T-helper 9 cell (primary cell): ENCODE results near the gene ZNF180.
"Not testable (repeated sequence)": the region's sequence is repeated elsewhere in the genome, so short reads cannot be mapped to it uniquely, and the experiment has no call there.

Source experiments
- DNase-seq: peaks from one replicate; pipeline ENCODE4 v3.0.0-alpha.2; 2020

ZNF180 gene

GRCh38 chr19:44496711-44497110 lies 3.6 kb downstream of the ZNF180 start:
- DNase-seq: no peak

- DNase-seq: no peak
Observed at GRCh38 chr19:44476559-44477408, 23.5 kb downstream of the ZNF180 start.

DNA sequence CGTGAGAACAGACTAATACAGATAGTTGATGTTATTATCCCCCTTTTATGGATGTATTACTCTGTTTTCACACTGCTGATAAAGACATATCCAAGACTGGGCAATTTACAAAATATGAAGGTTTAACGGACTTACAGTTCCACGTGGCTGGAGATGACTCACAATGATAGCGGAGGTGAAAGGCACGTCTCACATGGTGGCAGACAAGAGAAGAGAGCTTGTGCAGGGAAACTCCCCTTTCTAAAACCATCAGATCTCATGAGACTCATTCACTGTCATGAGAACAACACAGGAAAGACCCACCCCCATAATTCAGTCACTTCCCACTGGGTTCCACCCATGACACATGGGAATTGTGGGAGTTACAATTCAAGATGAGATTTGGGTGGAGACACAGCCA lies 31.6 kb downstream of the ZNF180 start:
- DNase-seq: not testable (repeated sequence)

DNA sequence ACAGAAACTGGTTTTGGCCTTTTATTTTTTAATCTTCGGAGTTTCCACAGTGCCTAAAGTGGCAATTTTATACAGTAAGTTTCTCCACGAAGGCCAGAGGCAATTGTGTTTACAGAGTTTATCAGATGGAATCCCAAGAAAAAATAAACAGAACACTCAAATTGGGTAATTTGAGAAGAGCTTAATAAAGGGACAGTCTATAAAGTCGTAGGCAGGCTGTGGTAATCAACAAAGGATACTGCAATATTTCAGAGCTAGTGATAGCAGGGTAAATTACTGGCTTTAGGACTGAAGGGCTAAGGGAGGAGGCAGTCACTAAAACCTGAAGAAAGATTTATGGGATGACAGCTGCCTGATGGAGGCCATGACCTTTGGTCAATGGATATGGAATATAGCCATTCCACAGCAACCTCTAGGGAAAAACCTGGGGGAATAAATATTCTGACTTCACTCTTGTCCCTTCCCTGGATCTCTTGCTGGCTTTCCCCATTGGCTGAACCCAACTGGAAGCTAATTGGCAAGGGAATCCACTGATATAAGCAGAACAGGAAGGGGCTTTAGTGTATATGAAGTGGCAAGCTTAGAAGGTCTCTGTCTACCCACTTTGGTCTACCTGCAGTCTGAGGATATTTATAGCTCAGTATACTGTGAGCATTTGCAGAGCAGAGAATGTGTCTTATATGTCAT lies 37.6 kb downstream of the ZNF180 start:
- not testable (repeated sequence) for DNase-seq

DNA sequence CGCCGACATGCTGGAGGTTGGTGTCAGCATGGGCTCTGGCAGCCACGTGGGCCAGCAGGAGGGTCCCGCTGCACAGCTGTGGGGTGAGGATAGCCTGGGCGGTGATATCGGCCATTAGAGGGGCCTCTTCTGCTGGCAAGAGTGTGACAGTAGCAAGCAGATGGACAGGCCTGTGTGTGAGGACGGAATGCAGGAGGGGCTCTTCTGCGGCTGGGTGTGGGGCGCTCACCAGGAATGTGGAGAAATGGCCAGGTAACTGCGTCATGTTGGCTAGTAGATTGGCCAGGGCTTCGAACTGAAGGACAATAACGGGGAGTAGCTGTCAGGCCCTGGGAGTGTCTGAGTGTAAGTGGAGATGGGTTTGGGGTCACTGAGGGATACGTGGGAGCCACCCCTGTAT lies 44.3 kb downstream of the ZNF180 start:
- not testable (repeated sequence) for DNase-seq

DNA sequence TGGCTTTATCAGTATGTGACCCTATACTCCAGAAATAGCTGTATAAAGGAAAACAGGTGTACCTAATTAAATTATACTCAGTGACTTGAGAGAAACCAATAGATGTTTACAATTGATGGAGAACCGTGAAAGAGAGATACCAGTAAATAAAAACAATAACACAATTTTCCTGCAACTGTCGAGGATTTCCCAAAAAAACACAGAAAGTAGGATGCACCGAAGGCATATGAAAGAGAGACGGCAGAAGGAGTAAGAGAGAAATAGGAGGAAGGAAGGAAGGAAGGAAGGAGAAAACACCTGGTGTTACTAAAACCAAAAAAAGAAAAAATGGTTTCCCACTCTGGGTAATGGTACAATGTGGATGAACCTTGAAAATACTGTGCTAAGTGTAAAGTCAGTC lies 45.2 kb downstream of the ZNF180 start:
- no peak for DNase-seq

- no peak for DNase-seq
Observed at GRCh38 chr19:44452367-44452766, 48.0 kb downstream of the ZNF180 start.

GRCh38 chr19:44451687-44452086 lies 48.6 kb downstream of the ZNF180 start:
- no peak for DNase-seq

DNA sequence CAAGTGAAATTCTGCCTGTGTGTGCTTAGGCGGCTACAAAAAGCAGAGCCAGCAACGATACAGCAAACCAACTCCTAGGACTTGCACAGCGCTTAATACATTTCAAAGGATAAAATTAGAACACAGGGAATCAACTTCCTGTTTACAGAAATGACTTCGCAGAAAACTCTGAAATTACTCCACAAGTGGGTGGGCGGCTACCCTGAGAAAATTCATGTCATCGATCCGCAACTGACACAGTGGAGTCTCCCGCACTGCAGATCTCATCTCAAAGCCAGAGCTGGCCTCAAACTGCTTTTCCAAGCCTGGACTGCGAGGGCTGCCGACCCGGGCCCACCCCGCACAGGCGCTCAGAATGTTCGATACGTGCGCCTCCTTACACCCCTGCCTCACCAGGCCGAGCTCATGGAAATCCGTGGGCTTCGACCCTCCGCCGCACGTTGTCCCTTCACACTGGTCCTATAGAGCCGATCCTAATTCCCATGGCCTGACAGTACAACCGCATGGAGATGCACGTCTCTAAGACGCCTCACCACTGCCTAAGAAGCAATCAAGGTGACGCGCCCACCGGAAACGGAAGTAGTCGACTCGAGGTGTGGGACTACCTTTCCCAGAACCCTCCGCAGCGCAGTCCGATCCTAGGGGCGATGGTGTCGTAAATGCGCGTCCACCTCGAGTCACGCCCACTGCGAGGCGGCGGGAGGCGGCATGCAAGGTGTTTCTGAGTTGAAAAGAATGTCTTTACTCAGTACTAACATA lies 52.2 kb downstream of the ZNF180 start, which contains the start of gene ZNF229:
TSS of gene ZNF229 (minus strand) at position 557 of the 759 bp plus-strand sequence. CDS start 5,625 bp downstream, outside the sequence.
- DNase-seq: peak; percentile 26

GRCh38 chr19:44438441-44438840 lies 61.9 kb downstream of the ZNF180 start:
- DNase-seq: no peak

- no peak for DNase-seq
Observed at GRCh38 chr19:44435441-44435840, 64.9 kb downstream of the ZNF180 start.

DNA sequence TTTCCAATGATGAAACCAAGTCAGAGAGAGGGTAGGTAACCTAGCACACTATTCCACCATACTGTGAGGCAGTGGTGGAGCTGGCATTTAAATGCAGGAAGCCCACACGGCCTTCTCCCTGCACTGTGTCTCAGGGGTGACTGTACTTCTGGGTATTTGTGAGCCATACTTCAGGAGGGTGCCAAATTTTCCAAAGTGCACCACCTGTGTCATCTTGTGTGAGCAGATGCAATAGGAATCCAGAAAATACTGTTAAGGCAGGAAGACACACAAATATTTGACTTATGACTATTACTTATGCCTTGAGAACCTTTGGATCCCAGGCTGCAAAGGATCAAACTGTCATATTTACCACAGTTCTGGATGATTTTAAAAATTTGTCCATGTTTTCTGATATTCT lies 69.4 kb downstream of the ZNF180 start:
- no peak for DNase-seq
